Vagina (tissue), 2 donors: ENCODE measurements around the gene SCGB3A2.

Source experiments
- POLR2A ChIP-seq, 2 donors: fragments of 450-650 bp; IDR thresholded peaks; one replicate each; pipeline ENCODE4 v1.6.1; 2017; ENCODE audit warnings: antibody characterized with exemption in 2 of 2, mild to moderate bottlenecking in 2 of 2, moderate library complexity in 2 of 2
- POLR2AphosphoS5 ChIP-seq, 2 donors: sonication (generic); formaldehyde crosslinking; IDR thresholded peaks; one replicate each; pipeline ENCODE4 v1.9.0; 2017; ENCODE audit warnings: antibody characterized with exemption in 2 of 2, mild to moderate bottlenecking in 2 of 2, low read depth in 1 of 2; ENCODE audit not compliant: insufficient read depth in 1 of 2

DNA sequence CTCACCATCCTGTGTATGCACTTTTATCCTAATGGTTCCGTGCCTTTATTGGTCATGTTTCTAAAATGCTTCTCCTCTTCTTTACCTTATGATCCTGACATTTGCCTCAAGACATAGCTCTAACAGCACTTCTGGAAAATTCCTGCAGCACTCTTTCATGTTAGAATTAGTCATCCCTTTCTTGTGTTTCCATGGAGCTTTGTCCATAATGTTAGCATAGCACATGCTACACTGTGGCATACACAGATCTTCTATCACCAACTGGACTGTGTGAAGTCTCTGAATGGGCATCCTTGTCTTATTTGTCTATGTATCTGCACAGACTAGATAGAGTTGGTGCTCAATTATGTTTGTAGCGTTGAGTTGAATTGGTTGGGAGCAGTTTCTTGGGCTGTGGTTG is 2.0 kb downstream of the SCGB3A2 start:
- TF ChIP-seq POLR2A (IDR thresholded peaks at IDR 0.05), result no peak
- no peak for TF ChIP-seq POLR2AphosphoS5 (IDR thresholded peaks at IDR 0.05; ENCODE audit: insufficient read depth in 1 of 2, low read depth in 1 of 2)
